Stimulated activated CD4-positive, alpha-beta T cell treated with anti-CD3 and anti-CD28 coated beads, TNF-alpha, amount 100 ng/mL, for 24 hours (primary cell): ENCODE results near the gene RAB24.
A peak's percentile ranks its signal among the peaks of the same experiment; 100 is the strongest.
"Not testable (repeated sequence)": the region's sequence is repeated elsewhere in the genome, so short reads cannot be mapped to it uniquely, and the experiment has no call there.

Experiments used
- DNase-seq, 3 experiments: peaks; one replicate each; pipeline ENCODE4 v3.0.0-alpha.2; 2020; ENCODE audit warnings: low read depth in 3 of 3

RAB24 gene

GRCh38 chr5:177311723-177312648, 8.5 kb upstream of the RAB24 start, which contains the start of gene MXD3:
TSS of gene MXD3 (minus strand) at chr5:177311898. CDS start at chr5:177311830, 68 bp downstream.
- DNase-seq, result peak; percentile 90 to 99 (median 92)

GRCh38 chr5:177311392-177311722, 7.8 kb upstream of the RAB24 start:
- DNase-seq, result no peak

DNA sequence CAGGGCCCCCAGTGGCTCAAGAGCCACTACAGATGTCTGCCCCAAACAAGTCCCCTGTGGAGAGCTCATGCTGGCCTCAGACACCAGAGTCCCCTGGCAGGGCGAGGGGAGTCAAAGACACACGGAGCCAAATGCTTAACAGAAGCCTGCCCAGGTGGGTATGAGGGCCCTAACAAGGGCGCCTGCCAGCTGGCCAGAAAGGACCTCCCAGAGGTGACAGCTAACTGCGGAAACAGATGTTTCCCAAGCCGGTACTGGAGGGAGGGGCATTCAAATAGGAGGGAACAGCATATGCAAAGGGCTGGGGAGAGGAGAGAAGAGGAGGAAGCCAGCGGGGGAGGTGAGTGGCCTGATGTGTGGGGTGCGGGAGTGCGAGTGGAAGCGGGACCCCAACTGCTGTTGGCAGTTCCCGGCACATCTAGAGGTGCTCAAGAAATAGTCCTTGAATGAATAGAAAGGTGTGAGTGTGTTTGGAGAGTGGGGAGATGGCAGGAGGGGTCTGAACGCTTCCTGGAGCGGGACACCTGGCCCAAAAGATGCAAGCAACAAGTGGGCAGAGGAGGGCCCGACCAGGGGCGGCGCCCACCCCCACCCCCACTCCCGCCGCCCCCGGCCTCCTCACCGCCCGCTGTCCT, 7.4 kb upstream of the RAB24 start:
- no peak for DNase-seq

DNA sequence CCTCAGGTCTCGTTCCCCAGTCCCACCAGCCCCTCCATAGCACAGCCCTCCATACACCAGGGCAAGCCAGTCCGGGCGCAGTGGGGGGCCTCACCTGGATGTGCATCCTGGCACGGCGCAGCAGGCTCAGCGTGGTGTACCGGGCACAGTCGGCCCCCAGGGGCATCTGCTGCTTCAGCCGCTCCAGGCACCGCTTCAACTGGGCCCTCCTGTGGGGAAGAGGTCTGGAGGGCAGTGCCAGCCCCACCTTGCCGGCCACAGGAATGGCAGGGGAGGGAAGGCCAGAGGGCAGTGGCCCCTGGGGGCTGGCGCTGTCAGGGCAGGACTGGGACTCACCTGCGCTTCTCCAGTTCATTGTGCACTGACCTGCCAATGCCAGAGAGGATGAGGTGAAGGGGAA, 6.8 kb upstream of the RAB24 start:
- DNase-seq, result no peak

DNA sequence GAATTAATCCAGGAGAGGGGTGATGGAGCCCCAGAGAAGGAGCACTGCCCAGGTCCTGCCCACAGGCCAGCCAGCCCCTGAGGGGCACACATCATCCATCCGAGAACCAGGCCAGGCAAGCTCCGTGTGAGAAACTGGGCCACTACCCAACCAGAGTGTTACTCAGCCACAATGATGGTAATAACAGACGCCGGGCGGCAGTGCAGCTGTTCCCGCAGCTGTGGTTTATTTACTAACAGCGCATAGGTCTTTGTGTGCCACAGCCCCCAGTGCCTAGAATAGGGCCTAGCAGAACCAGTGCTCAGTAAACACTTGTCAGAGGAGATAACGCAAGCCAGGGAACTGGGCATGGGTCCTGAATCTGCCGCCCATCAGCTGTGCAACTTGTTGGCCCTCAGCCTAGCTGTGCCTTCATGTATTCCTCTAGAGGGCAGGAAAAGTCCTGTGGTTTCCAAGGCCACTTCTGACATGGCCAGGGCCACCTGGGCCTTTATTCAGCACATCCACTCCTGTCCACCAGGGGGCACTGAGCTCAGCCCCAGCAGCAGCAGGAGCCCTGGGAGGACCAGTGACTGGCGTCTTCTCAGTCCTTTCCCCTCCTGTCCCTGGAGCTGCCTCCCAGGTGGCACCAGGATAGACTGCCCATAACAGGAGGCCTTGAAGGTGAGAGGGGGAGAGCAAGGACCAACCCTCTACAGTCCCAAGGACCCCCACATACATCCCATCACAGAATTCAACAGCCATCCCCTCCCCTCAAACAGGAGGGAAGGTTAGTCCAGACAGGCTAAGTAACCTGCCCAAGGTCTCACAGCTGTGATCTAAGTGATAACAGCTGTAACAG, 6.1 kb upstream of the RAB24 start:
- peak; percentile 48 to 73 (median 51) for DNase-seq

DNA sequence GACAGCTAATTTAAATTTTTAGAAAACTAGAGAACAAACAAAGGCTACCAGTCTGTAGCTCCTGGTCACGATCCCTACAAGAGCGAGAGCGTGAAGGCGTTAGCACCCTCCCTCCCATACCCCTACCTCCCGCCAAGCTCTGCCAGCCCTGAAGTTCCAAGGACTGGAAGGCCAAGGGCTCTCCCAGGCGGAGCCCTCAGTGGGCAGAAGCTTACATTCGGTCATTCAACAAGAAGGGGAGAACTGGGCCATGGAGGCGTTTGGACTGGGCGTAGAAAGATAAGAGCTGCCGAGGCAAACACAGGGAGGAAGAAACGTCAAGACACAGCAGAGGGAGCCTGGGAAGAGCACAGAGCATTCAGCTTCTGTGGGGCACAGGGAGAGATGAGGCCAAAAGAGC, 5.2 kb upstream of the RAB24 start:
- DNase-seq, result no peak

GRCh38 chr5:177307544-177308363, 4.2 kb upstream of the RAB24 start:
- no peak for DNase-seq

DNA sequence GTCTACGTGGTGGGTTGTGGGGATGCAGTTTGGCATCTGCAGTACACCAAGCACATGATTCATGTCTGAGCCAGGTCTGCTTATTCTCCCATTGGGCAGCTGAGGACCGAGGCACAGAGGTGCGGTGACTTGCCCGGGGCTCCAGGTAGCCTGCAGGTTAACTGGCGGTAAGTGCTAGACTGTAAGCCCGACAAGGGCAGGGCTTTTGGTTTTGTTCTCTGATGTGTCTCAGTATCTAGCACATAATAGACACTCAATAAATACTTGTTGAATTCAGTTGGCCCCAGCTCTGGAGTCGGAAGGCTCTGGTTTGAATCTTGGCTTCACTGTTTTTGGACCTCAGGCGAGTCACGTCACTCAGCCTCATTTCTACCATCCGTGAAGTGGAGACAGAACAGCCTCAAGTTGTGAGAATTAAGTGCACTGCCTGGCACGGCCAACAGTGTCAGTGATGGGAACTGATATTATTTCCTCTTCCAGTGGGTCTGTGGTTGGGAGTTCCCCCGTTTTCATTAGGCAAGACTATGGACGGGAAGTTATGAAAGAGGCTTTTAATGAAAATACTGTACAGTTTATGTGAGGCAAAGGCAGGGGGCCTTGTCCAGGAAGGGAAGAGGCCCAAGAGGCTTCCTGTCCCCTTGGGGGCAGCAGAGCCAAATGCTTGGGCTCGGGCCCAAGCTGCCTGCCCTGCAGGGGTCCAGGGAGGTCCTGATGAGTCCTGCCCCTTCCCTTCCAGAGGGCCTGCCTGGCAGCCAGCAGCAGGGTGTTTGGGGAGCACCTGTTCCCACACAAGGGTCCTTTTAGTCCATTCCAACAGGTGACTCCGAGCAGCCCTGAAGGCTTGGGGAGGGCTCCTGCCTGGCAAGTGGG, 3.4 kb upstream of the RAB24 start:
- no peak for DNase-seq

GRCh38 chr5:177306103-177306640, 2.7 kb upstream of the RAB24 start:
- DNase-seq, result not testable (repeated sequence)

- DNase-seq, result no peak
These were observed 1.0 kb upstream of the RAB24 start for GRCh38 chr5:177304392-177305119.

GRCh38 chr5:177303925-177304391, 439 bp upstream of the RAB24 start:
- DNase-seq, result no peak

GRCh38 chr5:177302354-177303110, 987 bp downstream of the RAB24 start:
- DNase-seq, result no peak

- DNase-seq, result no peak
These were observed 1.9 kb downstream of the RAB24 start for GRCh38 chr5:177301503-177302165.

GRCh38 chr5:177300951-177301350, 2.6 kb downstream of the RAB24 start:
- DNase-seq, result no peak

- no peak for DNase-seq
These were observed 3.2 kb downstream of the RAB24 start for GRCh38 chr5:177300236-177300880.

DNA sequence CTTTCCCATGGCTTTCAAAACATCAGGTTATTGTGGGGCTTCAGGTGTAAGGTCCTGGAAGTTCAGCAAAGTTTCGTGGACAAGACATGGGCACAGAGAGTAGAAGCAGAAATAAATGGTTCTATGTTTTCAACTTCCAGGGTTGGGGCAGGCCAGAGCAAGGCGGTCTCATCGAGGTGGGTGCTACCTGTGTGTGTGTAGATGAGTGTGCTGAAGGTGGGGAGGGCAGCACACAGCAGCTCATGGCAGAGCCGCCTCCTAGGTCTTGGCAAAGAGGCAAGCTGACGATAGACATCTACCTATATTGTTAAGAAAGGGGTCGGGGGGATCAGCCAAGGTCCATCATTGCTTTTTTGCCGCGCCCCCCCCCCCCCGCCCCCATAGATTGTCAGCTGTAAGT, 3.8 kb downstream of the RAB24 start:
- no peak for DNase-seq

DNA sequence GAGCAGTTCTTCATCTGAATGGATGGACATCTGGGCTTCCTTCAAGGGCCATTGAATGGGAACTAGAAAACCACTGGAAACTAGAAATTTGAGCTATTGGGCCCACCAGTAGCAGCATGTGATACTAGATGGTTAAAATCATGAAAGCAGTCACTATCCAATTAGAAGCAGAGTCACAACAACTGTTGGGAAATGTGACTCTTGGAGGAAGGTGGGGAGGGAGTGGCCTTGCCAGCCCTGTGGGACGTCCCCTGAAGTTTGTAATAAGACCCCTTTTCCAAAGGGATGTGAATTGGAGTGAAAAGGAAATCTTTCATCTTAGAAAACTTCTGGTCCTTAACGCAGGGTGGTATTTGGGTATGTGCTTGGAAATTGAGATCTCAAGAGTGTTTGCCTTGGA, 5.6 kb downstream of the RAB24 start:
- no peak for DNase-seq
